ENCODE measurements around the gene LASP1NB.
A peak's percentile ranks its signal among the peaks of the same experiment; 100 is the strongest.

The LASP1NB gene

GRCh38 chr17:38918129-38918913, 7.1 kb upstream of the LASP1NB start:
- H3K9me3 ChIP-seq = no peaks in the 10 kb centered on the region
- no peak for TF ChIP-seq POLR2A (IDR thresholded peaks at IDR 0.05)
- TF ChIP-seq EP300 (IDR thresholded peaks at IDR 0.05) = no peak
- TF ChIP-seq CTCF (IDR thresholded peaks at IDR 0.05) = no peak
- peaks cover 0 to 67% (median 23%) of the 10 kb centered on the region in 4 donors for H3K4me1 ChIP-seq
- 63 to 73% methylated on average over 37 of the region's 37 CpGs for WGBS, 2 donors
- no peak overlapping the region for H3K4me3 ChIP-seq
- DNase-seq (ENCODE audit: low spot score in 2 of 2) = no peak
- peak overlapping the region in 2 of 4 donors; percentile 77 for H3K27ac ChIP-seq
- peaks cover 0 to 77% (median 37%) of the 10 kb centered on the region in 3 donors for H3K36me3 ChIP-seq
- H3K27me3 ChIP-seq = no peaks in the 10 kb centered on the region

- peaks cover 0 to 71% (median 37%) of the 10 kb centered on the region in 3 donors for H3K36me3 ChIP-seq
- H3K27ac ChIP-seq = peak overlapping the region in 2 of 4 donors; percentile 77
Measured at GRCh38 chr17:38918916-38919315, 6.5 kb upstream of the LASP1NB start.

GRCh38 chr17:38919316-38920078, 5.9 kb upstream of the LASP1NB start:
- H3K4me3 ChIP-seq = no peak overlapping the region
- TF ChIP-seq POLR2A (IDR thresholded peaks at IDR 0.05) (no peak), CTCF (IDR thresholded peaks at IDR 0.05) (no peak), EP300 (IDR thresholded peaks at IDR 0.05) (no peak)
- no peaks in the 10 kb centered on the region for H3K27me3 ChIP-seq
- 83 to 89% methylated on average over 16 of the region's 16 CpGs for WGBS, 2 donors
- peaks cover 0 to 65% (median 37%) of the 10 kb centered on the region in 3 donors for H3K36me3 ChIP-seq
- DNase-seq (ENCODE audit: low spot score in 2 of 2) = no peak
- no peaks in the 10 kb centered on the region for H3K9me3 ChIP-seq
- H3K27ac ChIP-seq = peak overlapping the region in 2 of 4 donors; percentile 77
- peaks cover 0 to 67% (median 25%) of the 10 kb centered on the region in 4 donors for H3K4me1 ChIP-seq

More at GRCh38 chr17:38918916-38919315, 6.5 kb upstream of the LASP1NB start:
- TF ChIP-seq CTCF (IDR thresholded peaks at IDR 0.05) (no peak), EP300 (IDR thresholded peaks at IDR 0.05) (no peak), POLR2A (IDR thresholded peaks at IDR 0.05) (no peak)
- Histone ChIP-seq H3K27me3 (no peaks in the 10 kb centered on the region), H3K4me1 (peaks cover 0 to 70% (median 25%) of the 10 kb centered on the region in 4 donors), H3K9me3 (no peaks in the 10 kb centered on the region), H3K4me3 (no peak overlapping the region)
- DNase-seq (ENCODE audit: low spot score in 2 of 2) = no peak
- WGBS, 2 donors = 85 to 93% methylated on average over 5 of the region's 5 CpGs

- Histone ChIP-seq H3K4me1 (peaks cover 0 to 68% (median 25%) of the 10 kb centered on the region in 4 donors), H3K9me3 (no peaks in the 10 kb centered on the region), H3K27ac (peak overlapping the region in 3 of 4 donors; percentile 40 to 77 (median 77)), H3K27me3 (no peaks in the 10 kb centered on the region), H3K36me3 (peaks cover 0 to 54% (median 26%) of the 10 kb centered on the region in 3 donors), H3K4me3 (no peak overlapping the region)
- TF ChIP-seq EP300 (IDR thresholded peaks at IDR 0.05) (no peak), POLR2A (IDR thresholded peaks at IDR 0.05) (no peak), CTCF (IDR thresholded peaks at IDR 0.05) (no peak)
- WGBS, 2 donors = 60 to 62% methylated on average over 9 of the region's 9 CpGs
- no peak for DNase-seq (ENCODE audit: low spot score in 2 of 2)
Measured at GRCh38 chr17:38920374-38921291, 4.8 kb upstream of the LASP1NB start.

Measured in tibial nerve (tissue), 4 donors.